Gastrocnemius medialis (tissue), 4 donors: Measurements from ENCODE around the gene CRLF2.

ENCODE experiments used
- POLR2A ChIP-seq, 2 donors: fragments of 450-650 bp; IDR thresholded peaks; one replicate each; pipeline ENCODE4 v1.6.1; 2017; ENCODE audit warnings: antibody characterized with exemption in 2 of 2, mild to moderate bottlenecking in 2 of 2, moderate library complexity in 2 of 2
- TF ChIP-seq, protein P1 (sequence below), 5 experiments: fragments of 450-650 bp in 3 of 5; fragments of 200-600 bp in 2 of 5; sonication (generic) in 2 of 5; IDR thresholded peaks in 4 of 5; conservative IDR thresholded peaks in 1 of 5; 1 replicate in 4 of 5; 2 replicates in 1 of 5; pipeline ENCODE4 v1.5.1; 2016 to 2019; ENCODE audit warnings: antibody characterized with exemption in 5 of 5, mild to moderate bottlenecking in 3 of 5, moderate library complexity in 3 of 5

DNA sequence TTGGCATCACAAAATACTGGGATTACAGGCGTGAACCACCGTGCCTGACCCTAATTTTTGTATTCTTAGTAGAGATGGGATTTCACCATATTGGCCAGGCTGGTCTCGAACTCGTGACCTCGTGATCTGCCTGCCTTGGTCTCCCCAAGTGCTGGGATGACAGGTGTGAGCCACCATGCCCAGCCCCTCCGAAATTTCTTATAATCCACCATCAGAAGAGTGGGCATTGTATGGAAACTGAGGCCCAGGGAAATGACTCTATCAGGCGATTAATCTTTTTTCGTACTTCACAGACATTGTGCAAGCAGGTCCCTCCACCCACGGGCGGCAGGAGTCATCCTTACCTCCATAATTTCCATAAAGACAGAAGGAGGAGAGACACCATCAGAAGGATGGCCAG lies 16.0 kb downstream of the CRLF2 start:
- TF ChIP-seq POLR2A (IDR thresholded peaks at IDR 0.05), result no peak
- TF ChIP-seq, protein P1, sequence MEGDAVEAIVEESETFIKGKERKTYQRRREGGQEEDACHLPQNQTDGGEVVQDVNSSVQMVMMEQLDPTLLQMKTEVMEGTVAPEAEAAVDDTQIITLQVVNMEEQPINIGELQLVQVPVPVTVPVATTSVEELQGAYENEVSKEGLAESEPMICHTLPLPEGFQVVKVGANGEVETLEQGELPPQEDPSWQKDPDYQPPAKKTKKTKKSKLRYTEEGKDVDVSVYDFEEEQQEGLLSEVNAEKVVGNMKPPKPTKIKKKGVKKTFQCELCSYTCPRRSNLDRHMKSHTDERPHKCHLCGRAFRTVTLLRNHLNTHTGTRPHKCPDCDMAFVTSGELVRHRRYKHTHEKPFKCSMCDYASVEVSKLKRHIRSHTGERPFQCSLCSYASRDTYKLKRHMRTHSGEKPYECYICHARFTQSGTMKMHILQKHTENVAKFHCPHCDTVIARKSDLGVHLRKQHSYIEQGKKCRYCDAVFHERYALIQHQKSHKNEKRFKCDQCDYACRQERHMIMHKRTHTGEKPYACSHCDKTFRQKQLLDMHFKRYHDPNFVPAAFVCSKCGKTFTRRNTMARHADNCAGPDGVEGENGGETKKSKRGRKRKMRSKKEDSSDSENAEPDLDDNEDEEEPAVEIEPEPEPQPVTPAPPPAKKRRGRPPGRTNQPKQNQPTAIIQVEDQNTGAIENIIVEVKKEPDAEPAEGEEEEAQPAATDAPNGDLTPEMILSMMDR (IDR thresholded peaks at IDR 0.05 in 4 of 5, conservative IDR thresholded peaks at IDR 0.05 in 1 of 5), result no peak
